Astrocyte of the spinal cord (primary cell): Measurements from ENCODE around the gene DTX3.

Source experiments
- DNase-seq: peaks from one replicate; pipeline ENCODE4 v3.0.0; 2011; ENCODE audit warnings: low read depth, low spot score
- H3K4me3 ChIP-seq: 2 replicates; pipeline ENCODE4 v1.5.1; 2011; ENCODE audit warnings: low read depth, mild to moderate bottlenecking, low read length, moderate library complexity
- in situ Hi-C: cut with HindIII; loops from 2 replicates; pipeline ENCODE4 v1.10.0; 2017; ENCODE audit warnings: low sequenced_read_pairs
- TF ChIP-seq, protein P1 (sequence below): IDR thresholded peaks from 2 replicates; pipeline ENCODE4 v1.5.1; 2012; ENCODE audit warnings: low read depth, mild to moderate bottlenecking, low read length, inconsistent platforms

Gene DTX3

DNA sequence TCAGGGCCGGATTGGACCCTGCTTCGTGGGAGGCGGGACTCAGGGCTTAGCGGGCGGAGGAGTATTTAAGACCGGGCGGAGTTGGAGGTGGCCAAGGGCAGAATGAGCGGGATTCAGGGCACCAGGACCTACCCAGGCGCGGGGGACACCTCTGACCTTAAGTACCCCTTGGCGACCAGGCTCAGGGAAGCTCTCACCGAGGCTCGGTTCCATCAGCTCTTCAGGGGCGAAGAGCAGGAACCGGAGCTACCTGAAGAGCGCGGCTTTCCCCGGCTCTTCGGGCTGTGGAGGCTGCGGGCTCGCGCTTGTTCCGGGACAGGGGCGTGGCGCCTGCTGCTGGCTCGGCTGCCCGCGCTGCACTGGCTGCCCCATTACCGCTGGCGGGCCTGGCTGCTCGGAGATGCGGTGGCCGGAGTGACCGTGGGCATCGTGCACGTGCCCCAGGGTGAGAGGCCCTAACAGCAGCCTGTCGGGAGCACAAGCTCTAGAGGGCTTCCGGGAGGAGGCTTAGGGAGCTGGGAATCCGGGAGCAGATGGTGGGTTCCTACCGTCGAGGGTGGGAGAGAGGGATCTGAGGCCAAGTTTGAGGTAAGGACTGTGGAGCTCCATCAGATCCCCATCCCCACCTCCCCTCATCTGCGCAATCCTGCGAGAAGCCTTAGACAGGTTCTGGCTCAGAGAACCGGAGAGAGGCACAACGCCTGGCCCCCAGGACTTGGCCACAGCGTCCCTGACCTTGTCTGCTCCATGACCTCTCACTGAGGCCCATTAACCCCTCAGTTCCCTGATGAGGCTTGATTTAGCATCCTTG, 15.0 kb downstream of the DTX3 start:
- in situ Hi-C loops, result no loop called here

DNA sequence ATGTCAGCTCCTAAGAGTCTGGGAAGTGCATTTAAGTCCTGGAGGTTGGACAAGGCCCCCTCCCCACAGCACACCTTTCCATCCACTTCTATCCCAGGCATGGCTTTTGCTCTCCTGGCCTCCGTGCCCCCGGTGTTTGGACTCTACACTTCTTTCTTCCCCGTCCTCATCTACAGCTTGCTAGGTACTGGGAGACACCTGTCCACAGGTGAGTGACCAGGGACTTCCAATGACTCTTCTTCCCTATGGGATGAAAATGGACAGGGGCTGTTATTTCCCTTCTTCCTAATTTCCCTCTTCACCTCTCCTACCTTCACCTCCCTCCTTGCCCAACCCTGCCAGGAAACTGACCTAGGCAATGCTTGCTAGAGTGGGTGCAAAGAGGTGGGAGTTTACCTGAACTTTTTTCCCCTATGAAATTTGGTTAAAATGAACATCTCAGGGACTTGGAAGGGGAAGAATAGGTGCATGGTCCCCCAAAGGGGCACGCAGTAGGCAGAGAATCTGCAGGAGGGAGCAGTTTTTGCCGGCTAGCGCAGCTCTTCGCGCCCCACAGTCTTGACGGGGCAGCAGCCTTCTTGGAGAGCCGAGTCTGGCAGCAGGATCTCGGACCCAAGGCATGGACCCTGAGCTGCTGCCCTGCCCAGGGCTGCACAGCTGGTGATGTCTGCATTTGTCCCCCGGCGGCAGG, 15.8 kb downstream of the DTX3 start:
- in situ Hi-C loops, result no loop called here
- TF ChIP-seq, protein P1, sequence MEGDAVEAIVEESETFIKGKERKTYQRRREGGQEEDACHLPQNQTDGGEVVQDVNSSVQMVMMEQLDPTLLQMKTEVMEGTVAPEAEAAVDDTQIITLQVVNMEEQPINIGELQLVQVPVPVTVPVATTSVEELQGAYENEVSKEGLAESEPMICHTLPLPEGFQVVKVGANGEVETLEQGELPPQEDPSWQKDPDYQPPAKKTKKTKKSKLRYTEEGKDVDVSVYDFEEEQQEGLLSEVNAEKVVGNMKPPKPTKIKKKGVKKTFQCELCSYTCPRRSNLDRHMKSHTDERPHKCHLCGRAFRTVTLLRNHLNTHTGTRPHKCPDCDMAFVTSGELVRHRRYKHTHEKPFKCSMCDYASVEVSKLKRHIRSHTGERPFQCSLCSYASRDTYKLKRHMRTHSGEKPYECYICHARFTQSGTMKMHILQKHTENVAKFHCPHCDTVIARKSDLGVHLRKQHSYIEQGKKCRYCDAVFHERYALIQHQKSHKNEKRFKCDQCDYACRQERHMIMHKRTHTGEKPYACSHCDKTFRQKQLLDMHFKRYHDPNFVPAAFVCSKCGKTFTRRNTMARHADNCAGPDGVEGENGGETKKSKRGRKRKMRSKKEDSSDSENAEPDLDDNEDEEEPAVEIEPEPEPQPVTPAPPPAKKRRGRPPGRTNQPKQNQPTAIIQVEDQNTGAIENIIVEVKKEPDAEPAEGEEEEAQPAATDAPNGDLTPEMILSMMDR, result no peak
- no peak overlapping the region for H3K4me3 ChIP-seq
- no peak for DNase-seq

More for the DNA sequence above, 15.0 kb downstream of the DTX3 start:
- H3K4me3 ChIP-seq, result no peak overlapping the region
- TF ChIP-seq, protein P1, result no peak
- no peak for DNase-seq

DNA sequence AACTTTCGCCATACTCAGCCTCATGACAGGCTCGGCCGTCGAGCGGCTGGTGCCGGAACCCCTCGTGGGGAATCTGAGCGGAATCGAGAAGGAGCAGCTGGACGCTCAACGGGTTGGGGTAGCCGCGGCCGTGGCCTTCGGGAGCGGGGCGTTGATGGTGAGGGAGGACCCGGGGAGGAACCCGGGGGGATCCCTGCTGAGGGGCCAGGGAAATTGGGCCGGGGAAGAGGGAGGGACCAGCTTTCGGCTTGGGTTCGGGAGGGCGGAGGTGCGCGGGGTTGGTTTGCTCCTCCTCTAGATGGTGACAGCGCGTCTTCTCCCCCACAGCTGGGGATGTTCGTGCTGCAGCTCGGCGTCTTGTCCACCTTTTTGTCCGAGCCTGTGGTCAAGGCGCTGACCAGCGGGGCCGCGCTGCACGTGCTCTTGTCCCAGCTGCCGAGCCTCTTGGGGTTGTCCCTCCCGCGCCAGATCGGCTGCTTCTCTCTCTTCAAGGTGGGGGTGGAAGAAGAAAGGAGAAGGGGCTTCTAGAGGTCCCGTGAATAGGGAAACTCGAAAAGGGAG, 16.4 kb downstream of the DTX3 start:
- in situ Hi-C loops, result no loop called here
- TF ChIP-seq, protein P1, result no peak
- no peak overlapping the region for H3K4me3 ChIP-seq
- DNase-seq, result no peak

DNA sequence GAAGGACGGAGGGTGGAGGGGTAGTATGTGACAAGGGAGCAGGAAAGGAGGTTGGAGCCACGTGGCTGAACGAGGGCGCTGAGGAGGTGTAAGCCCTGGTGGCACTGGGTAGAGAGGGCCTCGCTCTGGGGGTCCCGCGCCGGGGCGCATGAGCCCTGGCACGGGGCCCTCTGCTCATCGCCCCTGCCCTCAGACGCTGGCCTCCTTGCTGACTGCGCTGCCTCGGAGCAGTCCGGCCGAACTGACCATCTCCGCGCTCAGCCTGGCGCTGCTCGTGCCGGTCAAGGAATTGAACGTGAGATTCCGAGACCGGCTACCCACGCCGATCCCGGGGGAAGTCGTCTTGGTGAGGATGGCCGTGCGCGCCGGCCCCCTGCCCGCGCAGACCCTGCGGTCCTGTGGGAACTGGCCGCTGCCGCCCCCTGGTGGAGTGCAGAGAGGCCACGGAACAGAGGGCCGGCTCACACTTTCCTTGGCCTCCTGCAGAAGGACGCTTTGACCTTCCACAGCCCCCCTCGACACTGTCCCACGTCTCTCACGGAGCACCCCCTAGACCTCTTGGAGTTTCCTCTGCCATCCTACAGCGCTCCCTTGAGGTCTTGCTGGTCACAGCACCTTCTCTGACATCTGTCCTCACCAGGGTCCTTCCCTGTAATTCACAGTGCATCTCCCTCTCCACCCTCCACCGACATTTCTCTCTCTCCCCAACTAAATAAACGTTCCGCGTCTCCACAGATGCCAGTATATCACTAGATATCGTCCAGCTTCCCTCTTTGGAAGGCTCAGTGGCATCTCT, 17.1 kb downstream of the DTX3 start:
- in situ Hi-C loops, result no loop called here
- TF ChIP-seq, protein P1, result peak; percentile 87
- peak overlapping the region; percentile 24 for H3K4me3 ChIP-seq
- DNase-seq, result no peak

DNA sequence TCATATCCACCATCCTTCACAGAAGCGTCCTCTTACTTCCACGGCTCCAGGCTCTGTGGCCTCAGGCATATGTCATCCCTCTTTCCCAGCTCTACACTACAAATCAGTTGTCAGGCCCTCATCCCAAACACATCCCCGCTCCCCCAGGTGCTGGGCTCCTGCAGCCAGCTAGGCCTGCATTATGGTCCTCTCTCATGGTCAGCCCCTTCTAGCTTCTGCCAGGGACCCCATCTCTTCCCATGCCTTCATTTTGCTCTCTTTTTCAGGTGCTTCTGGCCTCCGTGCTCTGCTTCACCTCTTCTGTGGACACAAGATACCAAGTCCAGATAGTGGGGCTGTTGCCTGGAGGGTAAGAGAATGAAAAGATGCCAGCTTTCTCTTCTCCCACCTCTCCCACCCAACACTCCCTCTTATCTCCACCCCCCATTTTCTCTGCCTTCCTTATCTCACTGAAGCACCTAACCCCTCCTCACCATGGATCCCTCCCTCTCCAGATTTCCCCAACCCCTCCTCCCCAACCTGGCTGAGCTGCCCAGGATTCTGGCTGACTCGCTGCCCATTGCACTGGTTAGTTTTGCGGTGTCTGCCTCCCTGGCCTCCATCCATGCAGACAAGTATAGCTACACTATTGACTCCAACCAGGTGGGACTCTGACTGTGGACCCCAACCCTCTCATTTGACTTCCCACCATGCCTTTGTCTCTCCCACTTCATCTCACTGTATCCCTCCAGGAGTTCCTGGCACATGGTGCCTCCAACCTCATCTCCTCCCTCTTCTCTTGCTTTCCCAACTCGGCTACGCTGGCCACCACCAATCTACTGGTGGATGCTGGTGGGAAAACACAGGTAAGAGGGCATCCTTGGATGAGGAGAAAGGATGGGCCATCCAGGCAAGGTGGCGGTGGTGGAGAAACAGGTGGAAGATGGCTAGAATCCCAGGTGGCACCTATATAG, 17.9 kb downstream of the DTX3 start:
- no peak for DNase-seq
- TF ChIP-seq, protein P1, result no peak
- in situ Hi-C loops, result no loop called here
- H3K4me3 ChIP-seq, result no peak overlapping the region
